Jurkat, Clone E6-1 (cell line): ENCODE results near the gene WIF1. TPM values are rescaled to one million over a fixed set of nuclear protein-coding genes. Genes with fewer than 3 reads are reported as not detected.

Source experiments
- DNase-seq: peaks from one replicate; pipeline ENCODE4 v3.0.0-alpha.2; 2011; ENCODE audit warnings: low read depth, low spot score
- H3K4me3 ChIP-seq: 2 replicates; pipeline ENCODE4 v1.5.1; 2011; ENCODE audit warnings: mild to moderate bottlenecking, low read length, control low read depth, moderate library complexity
- polyA plus RNA-seq: library from polyadenylated mRNA; unstranded; fragments of >200 nt; gene quantifications from one replicate; pipeline ENCODE4 v1.2.1, GENCODE V29; 2012; ENCODE audit warnings: missing spikeins; ENCODE audit not compliant: insufficient read length, insufficient read depth

The WIF1 gene, protein sequence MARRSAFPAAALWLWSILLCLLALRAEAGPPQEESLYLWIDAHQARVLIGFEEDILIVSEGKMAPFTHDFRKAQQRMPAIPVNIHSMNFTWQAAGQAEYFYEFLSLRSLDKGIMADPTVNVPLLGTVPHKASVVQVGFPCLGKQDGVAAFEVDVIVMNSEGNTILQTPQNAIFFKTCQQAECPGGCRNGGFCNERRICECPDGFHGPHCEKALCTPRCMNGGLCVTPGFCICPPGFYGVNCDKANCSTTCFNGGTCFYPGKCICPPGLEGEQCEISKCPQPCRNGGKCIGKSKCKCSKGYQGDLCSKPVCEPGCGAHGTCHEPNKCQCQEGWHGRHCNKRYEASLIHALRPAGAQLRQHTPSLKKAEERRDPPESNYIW
- polyA plus RNA-seq, result not detected

DNA sequence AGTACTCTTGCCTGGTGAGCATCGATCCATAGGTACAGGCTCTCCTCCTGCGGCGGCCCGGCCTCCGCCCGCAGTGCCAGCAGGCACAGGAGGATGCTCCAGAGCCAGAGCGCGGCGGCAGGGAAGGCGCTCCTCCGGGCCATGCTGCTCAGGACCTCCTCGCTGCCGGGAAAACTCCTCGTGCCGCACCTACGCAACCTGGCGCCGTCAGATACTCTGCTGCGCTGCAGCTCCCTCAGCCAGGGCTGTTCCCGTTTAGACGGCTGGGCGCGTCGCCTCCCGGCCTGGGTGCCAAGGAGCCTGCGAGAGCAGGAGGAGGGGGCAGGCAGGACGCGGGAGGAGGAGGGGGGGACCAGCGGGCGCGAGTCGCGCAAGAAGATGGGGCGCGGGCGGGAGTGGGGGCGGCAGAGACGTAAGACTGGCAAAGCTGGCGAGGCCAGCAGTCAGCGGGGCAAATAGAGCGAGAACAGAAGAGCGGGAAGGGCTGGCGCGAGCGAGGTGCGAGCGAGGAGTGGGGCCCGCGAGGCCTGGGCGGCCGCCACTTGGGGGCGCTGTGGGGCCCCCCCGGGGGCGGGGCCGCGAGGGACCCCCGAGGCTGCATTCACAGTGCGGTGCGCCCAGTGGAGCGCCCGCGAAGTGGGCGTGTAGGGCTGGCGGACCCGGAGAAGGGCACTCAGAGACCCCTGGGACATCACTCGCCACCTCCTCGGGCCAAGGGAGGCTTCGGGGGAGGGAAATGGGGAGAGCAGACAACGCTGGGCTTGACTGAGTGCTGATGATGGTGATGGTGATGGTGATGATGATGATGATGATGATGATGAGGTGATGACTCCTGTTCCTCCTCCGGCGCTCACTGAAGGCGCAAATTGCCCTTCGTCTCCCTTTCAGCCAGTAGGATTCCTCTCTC is at the start of gene WIF1:
WIF1 (minus strand) TSS at position 257 of the 907 bp plus-strand sequence; CDS start at position 143, 114 bp downstream.
- no peak within 1 kb of the TSS for H3K4me3 ChIP-seq
- DNase-seq, result no peak

DNA sequence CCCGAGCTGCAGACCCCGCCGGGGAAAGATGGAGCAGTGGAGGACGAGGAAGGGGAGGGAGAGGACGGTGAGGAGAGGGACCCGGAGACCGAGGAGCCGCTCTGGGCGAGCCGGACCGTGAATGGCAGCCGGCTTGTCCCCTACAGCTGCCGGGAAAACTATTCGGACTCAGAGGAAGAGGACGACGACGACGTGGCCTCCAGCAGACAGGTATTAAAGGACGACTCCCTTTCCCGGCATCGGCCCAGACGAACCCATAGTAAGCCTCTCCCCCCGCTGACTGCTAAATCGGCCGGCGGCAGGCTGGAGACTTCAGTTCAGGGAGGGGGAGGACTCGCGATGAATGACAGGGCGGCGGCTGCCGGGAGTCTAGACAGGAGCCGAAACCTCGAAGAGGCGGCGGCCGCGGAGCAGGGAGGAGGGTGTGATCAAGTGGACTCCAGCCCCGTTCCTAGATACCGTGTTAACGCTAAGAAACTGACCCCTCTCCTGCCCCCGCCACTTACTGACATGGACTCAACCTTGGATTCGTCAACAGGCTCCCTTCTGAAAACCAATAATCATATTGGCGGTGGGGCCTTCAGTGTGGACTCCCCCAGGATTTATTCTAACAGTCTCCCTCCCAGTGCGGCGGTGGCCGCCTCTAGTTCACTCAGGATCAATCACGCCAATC is 49.2 kb upstream of the WIF1 start:
- no peak for DNase-seq

DNA sequence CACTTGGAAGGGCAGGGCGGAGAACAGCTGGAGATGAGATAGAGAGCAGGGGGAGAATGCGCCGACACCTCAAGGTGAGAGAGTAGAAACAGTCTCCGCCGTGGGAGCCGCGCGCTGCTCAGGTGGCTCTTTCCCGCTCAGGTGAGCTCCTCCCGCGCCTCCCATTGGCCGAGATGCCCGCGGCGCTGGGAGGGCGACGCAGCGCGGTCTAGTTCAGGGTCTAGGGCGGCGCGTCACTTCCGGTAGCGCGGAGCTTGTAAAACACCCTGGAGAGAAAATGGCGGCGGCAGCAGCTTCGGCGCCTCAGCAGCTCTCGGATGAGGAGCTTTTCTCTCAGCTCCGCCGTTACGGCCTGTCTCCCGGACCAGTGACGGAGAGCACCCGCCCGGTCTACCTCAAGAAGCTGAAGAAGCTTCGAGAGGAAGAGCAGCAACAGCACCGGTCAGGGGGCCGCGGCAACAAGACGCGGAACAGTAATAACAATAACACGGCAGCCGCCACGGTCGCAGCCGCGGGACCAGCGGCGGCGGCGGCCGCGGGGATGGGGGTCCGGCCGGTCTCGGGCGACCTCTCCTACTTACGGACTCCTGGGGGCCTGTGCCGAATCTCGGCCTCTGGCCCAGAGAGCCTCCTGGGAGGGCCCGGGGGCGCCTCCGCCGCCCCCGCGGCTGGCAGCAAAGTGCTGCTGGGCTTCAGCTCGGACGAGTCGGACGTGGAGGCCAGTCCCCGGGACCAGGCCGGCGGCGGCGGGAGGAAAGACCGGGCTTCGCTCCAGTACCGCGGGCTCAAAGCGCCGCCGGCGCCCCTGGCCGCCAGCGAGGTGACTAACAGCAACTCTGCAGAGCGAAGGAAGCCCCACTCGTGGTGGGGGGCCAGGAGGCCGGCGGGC is 48.5 kb upstream of the WIF1 start, which contains the start of gene LEMD3:
LEMD3 (plus strand) TSS at position 264 of the 889 bp plus-strand sequence; CDS start at position 278, 14 bp downstream.
- peak; percentile 90 for DNase-seq
- H3K4me3 ChIP-seq, result peak within 1 kb of the TSS; percentile 80

More for the DNA sequence above, 49.2 kb upstream of the WIF1 start:
- H3K4me3 ChIP-seq, result peak overlapping the region; percentile 80

DNA sequence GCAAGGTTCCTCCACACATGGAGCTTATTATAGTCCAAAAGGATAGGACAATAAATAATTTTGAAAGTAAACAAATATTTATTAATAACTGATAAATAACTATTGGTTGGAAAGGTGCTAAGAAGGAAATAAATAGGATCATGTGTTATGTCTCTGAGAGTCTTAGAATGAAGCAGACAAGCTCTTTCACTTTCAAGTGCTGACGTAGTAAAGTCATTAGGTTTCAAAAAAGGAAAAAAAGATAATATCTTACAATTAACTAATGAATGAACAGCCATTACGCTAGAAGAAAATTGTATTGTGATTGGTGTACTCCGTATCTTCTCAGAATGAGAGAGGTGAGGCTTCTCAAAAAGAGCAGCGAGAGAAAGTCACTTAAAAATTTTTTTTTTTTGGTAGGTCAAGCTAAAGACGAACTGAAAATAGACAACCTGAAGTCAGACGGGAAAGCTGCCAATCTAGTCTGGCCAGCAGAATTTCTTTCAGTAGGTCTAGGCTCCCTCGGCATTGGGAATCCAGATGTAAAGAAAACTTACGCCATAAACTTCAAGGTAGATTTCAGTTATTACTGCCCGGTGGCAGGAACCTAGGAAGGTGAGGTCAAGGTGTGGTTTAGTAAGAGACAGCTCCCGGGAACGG is 47.7 kb upstream of the WIF1 start:
- DNase-seq, result no peak
- H3K4me3 ChIP-seq, result peak overlapping the region; percentile 80

DNA sequence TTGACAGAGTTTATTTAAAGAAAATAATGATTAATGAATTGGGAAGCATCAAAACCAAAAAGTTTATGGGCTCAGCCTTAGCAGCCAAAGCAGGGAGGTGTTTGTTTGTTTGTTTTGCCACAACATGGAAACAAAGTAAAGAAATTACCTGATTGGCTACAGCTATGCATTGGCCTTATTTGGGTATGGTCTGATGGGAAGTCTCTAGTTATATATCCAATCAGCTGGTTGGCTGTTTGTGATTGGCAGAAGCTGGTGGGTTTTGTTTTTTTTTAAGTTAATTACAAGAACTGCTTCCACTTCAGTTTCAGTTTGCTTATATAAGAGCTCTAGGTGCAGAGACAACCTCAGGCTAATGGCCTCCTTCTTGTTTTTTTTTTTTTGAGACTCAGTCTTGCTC is 43.7 kb upstream of the WIF1 start:
- DNase-seq, result no peak
- no peak overlapping the region for H3K4me3 ChIP-seq

DNA sequence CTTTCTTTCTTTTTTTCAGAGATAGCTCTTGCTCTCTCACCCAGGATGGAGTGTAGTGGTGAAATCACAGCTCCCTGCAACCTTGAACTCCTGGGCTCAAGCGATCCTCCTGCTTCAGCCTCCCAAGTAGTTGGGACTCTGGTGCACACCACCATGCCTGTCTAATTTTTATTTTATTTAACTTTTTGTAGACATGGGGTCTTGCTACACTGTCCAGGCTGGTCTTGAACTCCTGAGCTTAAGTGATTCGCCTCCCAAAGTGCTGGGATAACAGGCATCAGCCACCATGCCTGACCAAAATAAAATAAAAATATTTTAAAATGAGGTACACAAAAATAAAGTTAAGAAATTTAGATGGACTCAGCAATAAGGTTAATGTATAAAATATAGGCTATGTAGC is 43.1 kb upstream of the WIF1 start:
- H3K4me3 ChIP-seq, result no peak overlapping the region
- no peak for DNase-seq

DNA sequence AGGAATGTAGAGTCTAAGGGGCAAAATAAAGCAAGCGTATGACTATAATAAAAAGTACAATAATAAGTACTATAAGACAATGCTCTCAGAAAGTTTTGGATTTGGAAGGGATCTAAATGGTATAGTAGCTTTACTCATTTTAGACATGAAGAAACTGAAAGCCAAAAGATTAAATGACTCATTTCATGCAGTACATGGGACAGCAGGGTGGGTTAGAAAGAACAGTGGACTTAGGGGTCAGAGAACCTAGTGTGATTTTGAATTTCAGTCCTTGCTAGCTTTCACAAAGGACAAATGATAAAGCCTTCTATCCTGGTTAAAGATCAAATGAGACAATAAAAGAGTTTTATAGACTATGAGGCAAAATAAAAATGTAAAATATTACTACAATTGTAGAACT is 41.5 kb upstream of the WIF1 start:
- no peak overlapping the region for H3K4me3 ChIP-seq
- no peak for DNase-seq

DNA sequence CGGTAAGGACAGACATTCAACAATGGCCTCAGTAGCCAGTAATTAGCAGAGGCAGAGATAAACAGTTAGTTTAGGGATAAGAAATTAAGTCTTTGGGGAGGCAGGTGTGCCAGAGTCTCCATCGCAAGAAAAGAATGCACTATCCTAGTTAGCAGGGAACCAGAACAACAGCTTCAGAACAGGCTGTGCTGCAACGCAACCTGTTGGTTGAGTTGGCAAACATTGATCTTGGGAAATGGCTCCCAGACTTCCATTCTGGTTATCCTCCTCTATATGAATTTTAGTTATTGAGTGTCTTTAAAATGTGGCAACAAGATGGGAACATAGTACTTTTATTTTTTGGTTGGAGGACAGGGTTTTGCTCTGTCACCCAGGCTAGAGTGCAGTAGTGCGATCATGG is 36.0 kb upstream of the WIF1 start:
- no peak overlapping the region for H3K4me3 ChIP-seq
- no peak for DNase-seq

DNA sequence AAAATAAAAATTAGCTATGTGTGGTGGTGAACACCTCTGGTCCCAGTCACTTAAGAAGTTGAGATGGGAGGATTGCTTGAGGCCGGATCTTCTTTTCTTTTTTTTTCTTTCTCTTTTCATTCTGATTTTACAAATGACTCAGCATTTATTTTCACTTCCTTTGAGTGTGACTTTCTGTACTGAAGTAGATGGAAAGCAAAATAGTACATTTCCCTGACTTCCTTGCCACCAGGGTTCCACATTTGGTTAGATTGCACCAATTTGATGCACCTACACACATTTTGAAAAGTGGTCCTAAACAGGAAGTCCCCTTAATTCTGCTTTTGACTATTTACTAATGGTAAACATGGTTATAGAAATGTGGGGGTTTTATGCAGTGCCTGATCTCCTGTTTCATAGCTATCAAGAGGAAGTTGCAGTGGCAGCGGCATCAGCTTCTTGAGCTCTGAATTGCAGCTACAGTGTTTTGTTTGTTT is 35.3 kb upstream of the WIF1 start:
- H3K4me3 ChIP-seq, result no peak overlapping the region
- no peak for DNase-seq

DNA sequence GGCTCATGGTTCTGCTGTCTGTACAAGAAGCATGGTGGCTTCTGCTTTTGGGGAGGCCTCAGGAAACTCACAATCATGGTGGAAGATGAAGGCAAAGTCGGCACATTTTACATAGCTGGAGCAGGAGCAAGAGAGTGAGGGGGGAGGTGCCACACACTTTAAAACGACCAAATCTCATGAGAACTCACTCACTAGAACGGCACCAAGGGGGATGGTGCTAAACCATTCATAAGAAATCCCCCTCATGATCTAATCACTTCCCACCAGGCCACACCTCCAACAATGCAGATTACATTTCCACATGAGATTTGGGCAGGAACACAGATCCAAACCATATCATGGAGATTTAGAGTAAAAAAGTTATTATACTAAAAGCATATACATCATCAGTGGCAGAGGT is 34.7 kb upstream of the WIF1 start:
- no peak for DNase-seq
- H3K4me3 ChIP-seq, result no peak overlapping the region

DNA sequence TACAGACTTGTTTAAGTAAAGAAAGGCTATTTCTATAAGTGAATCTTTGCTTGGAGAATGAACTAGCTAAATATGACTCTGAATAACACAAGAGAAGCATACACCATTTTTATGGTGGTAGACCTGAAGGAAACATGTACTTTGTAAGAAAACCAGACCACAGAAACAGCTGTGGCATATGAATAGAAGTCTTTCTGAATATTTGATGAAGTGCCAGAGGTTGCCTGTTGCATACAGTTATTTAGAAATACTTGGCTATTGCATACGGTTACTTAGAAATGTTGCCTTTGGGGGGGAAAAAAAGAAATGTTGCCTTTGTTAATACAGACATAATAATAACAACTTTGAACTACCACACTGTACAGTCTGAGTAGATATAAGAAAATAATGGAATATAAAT is 31.5 kb upstream of the WIF1 start:
- no peak overlapping the region for H3K4me3 ChIP-seq

DNA sequence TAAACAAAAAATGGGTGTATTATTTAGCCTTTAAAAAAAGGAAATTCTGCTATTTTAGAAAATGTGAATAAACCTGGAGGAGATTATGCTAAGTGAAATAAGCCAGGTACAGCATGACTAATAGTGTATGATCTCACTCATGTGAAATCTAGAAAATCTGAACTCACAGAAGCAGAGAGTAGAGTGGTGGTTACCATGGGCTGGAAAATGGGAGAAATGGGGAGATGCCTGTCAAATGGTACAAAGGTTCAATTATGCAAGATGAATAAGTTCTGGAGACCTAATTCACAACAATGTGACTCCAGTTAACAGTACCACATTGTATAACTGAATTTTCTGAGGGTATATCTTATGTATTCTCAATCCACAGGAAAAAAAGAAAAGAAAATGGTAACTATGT is 30.9 kb upstream of the WIF1 start:
- DNase-seq, result no peak
- no peak overlapping the region for H3K4me3 ChIP-seq

More for the DNA sequence above, 31.5 kb upstream of the WIF1 start:
- DNase-seq, result no peak

DNA sequence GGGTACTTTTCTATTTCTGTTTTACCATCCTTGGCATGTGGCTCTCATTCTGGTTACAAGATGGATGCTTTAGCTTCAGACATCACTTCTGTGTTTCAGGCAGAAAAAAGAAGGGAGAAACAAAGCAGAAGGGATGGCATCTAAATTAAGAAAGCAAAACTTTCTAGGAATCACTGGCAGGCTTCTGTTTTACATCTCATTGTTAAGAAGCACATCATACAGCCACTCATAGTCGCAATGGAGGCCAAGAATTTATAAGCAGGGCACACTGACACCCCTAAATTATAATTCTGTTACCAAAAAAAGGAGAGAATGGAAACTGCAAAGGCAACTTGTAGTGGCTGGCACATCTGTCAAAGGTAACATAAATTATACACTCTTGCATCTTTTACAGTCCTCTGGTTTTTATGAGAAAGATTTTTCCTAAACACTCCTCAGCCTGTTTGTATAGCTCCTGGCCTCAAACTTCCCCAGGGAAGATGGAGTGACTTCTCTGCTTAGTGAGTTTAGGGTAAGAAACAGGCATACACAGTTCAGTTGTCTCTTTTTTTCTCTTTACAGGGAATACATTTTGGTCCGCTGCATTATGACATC is 26.3 kb upstream of the WIF1 start:
- no peak overlapping the region for H3K4me3 ChIP-seq
- no peak for DNase-seq

DNA sequence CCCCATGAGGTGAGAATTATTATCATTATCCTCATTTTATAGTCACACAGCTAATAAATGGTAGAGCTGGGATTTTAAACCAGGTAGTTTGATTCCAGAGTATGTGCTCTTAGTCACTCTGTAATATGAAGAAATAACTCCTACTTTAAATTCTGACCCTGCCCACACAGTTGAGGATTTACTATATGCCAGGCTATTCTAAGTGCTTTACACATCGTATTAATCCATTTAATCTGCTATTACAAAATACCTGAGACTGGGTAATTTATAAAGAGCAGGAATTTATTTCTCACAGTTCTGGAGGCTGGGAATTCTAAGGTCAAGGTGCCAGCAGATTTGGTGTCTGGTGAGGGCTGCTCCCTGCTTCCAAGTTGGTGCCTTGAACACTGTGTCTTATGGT is 19.6 kb upstream of the WIF1 start:
- no peak overlapping the region for H3K4me3 ChIP-seq
- DNase-seq, result no peak

DNA sequence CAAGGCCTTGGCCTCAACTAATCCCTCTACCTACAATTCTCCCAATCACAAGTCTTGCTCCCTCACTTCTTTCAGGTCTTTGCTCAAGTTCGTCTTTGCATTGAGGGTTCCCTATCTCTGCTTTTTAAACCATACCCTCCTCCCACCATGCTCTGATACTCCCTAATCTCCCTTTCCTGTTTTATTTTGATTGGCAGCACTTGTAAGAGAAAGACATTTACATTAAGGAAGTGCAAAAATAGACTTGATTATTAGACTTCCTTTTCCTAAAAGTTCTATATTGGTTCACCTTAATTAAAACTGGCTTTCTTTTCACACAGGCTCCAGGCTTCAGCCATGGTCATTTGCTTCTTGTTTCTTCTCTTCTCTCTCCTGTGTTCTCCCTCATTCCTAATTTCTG is 18.3 kb upstream of the WIF1 start:
- no peak for DNase-seq

DNA sequence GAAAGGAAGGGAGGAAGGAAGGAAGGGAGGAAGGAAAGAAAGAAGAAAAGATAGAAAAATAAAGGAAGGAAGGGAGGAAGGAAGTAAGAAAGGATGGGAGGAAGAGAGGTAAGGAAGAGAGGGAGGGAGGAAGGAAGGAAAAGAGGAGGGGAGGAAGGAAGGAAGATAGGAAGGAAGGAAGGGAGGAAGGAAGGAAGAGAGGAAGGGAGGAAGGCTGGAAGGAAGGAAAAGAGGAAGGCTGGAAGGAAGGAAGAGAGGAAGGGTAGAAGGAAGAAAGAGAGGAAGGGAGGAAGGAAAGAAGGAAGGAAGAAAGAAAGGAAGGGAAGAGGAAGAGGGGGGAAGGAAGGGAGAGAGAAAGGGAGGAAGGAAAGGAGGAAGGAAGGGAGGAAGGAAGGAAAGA is 12.8 kb upstream of the WIF1 start:
- no peak for DNase-seq
- no peak overlapping the region for H3K4me3 ChIP-seq

More for the DNA sequence above, 18.3 kb upstream of the WIF1 start:
- no peak overlapping the region for H3K4me3 ChIP-seq

DNA sequence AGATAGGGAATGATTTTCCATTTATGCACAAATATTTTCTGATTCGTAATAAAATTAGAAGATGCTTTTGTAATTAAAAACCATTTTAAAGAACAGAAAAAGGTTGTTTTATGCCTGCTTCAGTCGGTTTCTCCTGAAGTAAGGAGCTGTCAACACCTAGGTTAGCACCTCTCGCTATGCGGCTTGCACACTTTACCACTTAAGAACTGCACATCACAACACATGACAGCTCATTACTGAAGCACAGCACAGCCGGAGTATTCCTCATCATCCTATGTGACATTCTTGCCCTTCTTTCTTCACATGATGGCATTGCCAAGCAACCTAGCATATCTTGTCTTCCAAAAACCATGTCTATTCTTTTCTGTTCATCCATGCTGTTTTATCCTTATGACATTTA is 5.4 kb upstream of the WIF1 start:
- no peak overlapping the region for H3K4me3 ChIP-seq
- DNase-seq, result no peak

DNA sequence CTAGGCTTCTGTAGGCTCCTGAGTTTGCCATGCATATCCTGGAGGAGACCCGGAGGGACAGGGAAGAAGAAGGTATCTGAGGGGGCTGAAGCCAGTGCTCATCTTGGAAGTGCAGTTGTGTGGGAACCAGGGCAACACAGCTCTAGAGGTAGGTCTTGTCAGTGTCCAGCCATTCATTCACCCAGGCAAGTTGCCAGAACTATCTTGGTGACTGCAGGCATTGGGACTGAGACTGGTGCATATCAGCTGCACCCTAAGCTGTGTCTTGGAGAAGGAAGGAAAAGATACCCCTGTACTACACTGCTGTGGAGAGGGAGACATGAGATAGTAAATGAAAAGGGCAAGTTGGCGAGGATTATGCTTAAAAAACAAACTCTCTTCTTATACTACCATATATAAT is 4.9 kb upstream of the WIF1 start:
- DNase-seq, result no peak
- no peak overlapping the region for H3K4me3 ChIP-seq
